Measurements from ENCODE around the gene PIR. TPM values are rescaled to one million over a fixed set of nuclear protein-coding genes. Genes with fewer than 3 reads are reported as not detected.

PIR gene
- total and polyA plus RNA-seq, 9 of the 15 experiments (the other 6 are each of a cell fraction or from before 2014, with no cell fraction given), result 7.5 to 29.8 (median 11.5) TPM

DNA sequence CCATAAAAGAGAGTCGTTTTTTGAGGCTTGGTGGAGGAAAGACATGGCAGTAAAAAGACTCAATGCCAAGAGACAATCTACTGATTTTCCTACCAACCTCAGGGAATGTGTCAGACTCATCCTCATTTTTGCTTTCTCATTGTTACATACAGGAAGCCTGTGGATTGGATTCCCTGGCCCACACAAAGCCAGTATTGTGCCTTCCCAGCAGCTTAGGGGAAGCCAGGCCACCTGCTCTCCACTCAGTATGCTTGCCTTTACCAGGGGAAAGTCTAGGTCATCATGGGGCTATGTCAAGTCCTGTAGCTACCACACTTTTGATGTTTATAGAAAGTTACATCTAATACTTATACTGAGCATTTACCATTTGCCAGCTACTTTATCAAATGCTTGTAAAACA is 18.4 kb upstream of the PIR start:
- no TSS peak for BruUV-seq (replicated peaks)
- H3K27me3 ChIP-seq (ENCODE audit: control insufficient read depth in 2 of 2, insufficient read depth in 2 of 2, low read length in 2 of 2), result no peaks in the 10 kb centered on the region
- no peak for DNase-seq (ENCODE audit: extremely low read depth in 1 of 4, low spot score in 3 of 4)
- H3K79me2 ChIP-seq (ENCODE audit: control insufficient read depth, insufficient read depth, low read length), result no peaks in the 10 kb centered on the region
- intact Hi-C loops (cut with micrococcal nuclease), result no loop called here
- no peak overlapping the region for H3K4me3 ChIP-seq
- FAIRE-seq, result no peak
- no peak overlapping the region for H3K27ac ChIP-seq (ENCODE audit: extremely low read depth, low read depth, low read length)
- H4K20me1 ChIP-seq (replicated peaks; ENCODE audit: control insufficient read depth, insufficient read depth, low read length), result no peaks in the 10 kb centered on the region
- ATAC-seq, result no peak
- no peaks in the 10 kb centered on the region for H3K9me1 ChIP-seq (ENCODE audit: control insufficient read depth, insufficient read depth, low read length)
- peak overlapping the region; percentile 68 for H2AFZ ChIP-seq (ENCODE audit: low read depth, low read length)
- no peak overlapping the region for H3K9ac ChIP-seq (ENCODE audit: insufficient read depth in 1 of 2, low read depth in 2 of 2, low read length in 2 of 2)
- WGBS (ENCODE audit: insufficient coverage, low coverage, missing lambda C conversion rate), result 0% methylated on average over 1 of the region's 1 CpG
- ChIA-PET POLR2A (interaction anchor here (0.7 to 0.8 kb wide), 2 partner anchors 12 to 19 kb away, joined by 3 read pairs; partner anchors contain the start of gene PIR), CTCF (ENCODE audit: low intra/inter-chr PET ratio) (no interaction called here)
- TF ChIP-seq MAFG (tag; conservative IDR thresholded peaks at IDR 0.05) (0 out of 2 replicates have a peak, but pooled peaks have one; percentile 6), NFE2 (IDR thresholded peaks at IDR 0.05; ENCODE audit: low read depth) (peak; percentile 53), POLR2AphosphoS2 (IDR thresholded peaks at IDR 0.05; ENCODE audit: low read length) (no peak)
- TF ChIP-seq, protein P1, sequence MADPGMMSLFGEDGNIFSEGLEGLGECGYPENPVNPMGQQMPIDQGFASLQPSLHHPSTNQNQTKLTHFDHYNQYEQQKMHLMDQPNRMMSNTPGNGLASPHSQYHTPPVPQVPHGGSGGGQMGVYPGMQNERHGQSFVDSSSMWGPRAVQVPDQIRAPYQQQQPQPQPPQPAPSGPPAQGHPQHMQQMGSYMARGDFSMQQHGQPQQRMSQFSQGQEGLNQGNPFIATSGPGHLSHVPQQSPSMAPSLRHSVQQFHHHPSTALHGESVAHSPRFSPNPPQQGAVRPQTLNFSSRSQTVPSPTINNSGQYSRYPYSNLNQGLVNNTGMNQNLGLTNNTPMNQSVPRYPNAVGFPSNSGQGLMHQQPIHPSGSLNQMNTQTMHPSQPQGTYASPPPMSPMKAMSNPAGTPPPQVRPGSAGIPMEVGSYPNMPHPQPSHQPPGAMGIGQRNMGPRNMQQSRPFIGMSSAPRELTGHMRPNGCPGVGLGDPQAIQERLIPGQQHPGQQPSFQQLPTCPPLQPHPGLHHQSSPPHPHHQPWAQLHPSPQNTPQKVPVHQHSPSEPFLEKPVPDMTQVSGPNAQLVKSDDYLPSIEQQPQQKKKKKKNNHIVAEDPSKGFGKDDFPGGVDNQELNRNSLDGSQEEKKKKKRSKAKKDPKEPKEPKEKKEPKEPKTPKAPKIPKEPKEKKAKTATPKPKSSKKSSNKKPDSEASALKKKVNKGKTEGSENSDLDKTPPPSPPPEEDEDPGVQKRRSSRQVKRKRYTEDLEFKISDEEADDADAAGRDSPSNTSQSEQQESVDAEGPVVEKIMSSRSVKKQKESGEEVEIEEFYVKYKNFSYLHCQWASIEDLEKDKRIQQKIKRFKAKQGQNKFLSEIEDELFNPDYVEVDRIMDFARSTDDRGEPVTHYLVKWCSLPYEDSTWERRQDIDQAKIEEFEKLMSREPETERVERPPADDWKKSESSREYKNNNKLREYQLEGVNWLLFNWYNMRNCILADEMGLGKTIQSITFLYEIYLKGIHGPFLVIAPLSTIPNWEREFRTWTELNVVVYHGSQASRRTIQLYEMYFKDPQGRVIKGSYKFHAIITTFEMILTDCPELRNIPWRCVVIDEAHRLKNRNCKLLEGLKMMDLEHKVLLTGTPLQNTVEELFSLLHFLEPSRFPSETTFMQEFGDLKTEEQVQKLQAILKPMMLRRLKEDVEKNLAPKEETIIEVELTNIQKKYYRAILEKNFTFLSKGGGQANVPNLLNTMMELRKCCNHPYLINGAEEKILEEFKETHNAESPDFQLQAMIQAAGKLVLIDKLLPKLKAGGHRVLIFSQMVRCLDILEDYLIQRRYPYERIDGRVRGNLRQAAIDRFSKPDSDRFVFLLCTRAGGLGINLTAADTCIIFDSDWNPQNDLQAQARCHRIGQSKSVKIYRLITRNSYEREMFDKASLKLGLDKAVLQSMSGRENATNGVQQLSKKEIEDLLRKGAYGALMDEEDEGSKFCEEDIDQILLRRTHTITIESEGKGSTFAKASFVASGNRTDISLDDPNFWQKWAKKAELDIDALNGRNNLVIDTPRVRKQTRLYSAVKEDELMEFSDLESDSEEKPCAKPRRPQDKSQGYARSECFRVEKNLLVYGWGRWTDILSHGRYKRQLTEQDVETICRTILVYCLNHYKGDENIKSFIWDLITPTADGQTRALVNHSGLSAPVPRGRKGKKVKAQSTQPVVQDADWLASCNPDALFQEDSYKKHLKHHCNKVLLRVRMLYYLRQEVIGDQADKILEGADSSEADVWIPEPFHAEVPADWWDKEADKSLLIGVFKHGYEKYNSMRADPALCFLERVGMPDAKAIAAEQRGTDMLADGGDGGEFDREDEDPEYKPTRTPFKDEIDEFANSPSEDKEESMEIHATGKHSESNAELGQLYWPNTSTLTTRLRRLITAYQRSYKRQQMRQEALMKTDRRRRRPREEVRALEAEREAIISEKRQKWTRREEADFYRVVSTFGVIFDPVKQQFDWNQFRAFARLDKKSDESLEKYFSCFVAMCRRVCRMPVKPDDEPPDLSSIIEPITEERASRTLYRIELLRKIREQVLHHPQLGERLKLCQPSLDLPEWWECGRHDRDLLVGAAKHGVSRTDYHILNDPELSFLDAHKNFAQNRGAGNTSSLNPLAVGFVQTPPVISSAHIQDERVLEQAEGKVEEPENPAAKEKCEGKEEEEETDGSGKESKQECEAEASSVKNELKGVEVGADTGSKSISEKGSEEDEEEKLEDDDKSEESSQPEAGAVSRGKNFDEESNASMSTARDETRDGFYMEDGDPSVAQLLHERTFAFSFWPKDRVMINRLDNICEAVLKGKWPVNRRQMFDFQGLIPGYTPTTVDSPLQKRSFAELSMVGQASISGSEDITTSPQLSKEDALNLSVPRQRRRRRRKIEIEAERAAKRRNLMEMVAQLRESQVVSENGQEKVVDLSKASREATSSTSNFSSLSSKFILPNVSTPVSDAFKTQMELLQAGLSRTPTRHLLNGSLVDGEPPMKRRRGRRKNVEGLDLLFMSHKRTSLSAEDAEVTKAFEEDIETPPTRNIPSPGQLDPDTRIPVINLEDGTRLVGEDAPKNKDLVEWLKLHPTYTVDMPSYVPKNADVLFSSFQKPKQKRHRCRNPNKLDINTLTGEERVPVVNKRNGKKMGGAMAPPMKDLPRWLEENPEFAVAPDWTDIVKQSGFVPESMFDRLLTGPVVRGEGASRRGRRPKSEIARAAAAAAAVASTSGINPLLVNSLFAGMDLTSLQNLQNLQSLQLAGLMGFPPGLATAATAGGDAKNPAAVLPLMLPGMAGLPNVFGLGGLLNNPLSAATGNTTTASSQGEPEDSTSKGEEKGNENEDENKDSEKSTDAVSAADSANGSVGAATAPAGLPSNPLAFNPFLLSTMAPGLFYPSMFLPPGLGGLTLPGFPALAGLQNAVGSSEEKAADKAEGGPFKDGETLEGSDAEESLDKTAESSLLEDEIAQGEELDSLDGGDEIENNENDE (IDR thresholded peaks at IDR 0.05; ENCODE audit: low read depth, low read length), result no peak
- no peaks in the 10 kb centered on the region for H3K9me3 ChIP-seq (replicated peaks; ENCODE audit: control insufficient read depth, insufficient read depth, low read depth, low read length)
- H3K36me3 ChIP-seq (ENCODE audit: control insufficient read depth, insufficient read depth, low read length), result no peaks in the 10 kb centered on the region
- no peak overlapping the region for H3K4me2 ChIP-seq (ENCODE audit: insufficient read depth, low read length)
- in situ Hi-C loops (cut with MboI), result no loop called here
- H3K4me1 ChIP-seq (replicated peaks in 1 of 2; ENCODE audit: control insufficient read depth in 2 of 2, insufficient read depth in 2 of 2, low read length in 2 of 2), result peaks cover 0 to 41% of the 10 kb centered on the region in 2 experiments
